DMS153 treated with DMSO at 0.1 percent for 48 hours (cell line): ENCODE data around the gene EIF2S1.

Source experiments
- DNase-seq: peaks from one replicate; lab custom pipeline; 2025; ENCODE audit not compliant: unreplicated experiment; lab: John Stamatoyannopoulos, UW

Gene EIF2S1

GRCh38 chr14:67432050-67432564 lies 72.0 kb downstream of the EIF2S1 start:
- DNase-seq, result no peak

DNA sequence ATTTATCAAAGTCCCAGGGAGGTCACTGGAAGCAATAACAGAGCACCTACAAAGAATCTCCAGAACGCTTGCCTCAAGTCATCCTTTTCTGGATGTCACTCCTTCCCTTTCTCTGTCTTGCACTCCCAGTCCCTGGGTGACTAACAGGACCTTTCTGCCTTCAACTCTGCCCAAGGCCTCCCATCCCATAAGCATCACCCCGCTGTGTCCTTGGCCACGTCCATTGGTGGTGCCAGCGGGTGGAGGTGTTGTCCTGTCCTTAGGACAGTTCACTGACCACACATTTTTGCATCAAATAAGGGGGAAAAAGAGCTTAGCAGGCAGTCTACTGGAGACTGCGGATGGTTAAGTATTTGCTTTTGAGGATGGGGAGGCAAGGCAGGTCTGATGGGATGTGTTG lies 75.5 kb downstream of the EIF2S1 start:
- DNase-seq, result no peak
